ENCODE measurements around the gene KCNK4.
A peak's percentile ranks its signal among the peaks of the same experiment; 100 is the strongest.

Gene KCNK4

GRCh38 chr11:64341429-64341828, 50.3 kb downstream of the KCNK4 start:
- in situ Hi-C loops (cut with HindIII; ENCODE audit: low pct_unique_long_range_greater_than_20kb, low sequenced_read_pairs), result no loop called here
- DNase-seq (ENCODE audit: low read depth in 1 of 2, low spot score in 1 of 2), result no peak
- no peak for TF ChIP-seq JUND (IDR thresholded peaks at IDR 0.05; ENCODE audit: low read depth)

- in situ Hi-C loops (cut with HindIII; ENCODE audit: low pct_unique_long_range_greater_than_20kb, low sequenced_read_pairs), result no loop called here
- peak; percentile 99 to 100 for DNase-seq (ENCODE audit: low read depth in 1 of 2, low spot score in 1 of 2)
- no peak for TF ChIP-seq JUND (IDR thresholded peaks at IDR 0.05; ENCODE audit: low read depth)
These were observed 51.0 kb downstream of the KCNK4 start for GRCh38 chr11:64341851-64342791.

DNA sequence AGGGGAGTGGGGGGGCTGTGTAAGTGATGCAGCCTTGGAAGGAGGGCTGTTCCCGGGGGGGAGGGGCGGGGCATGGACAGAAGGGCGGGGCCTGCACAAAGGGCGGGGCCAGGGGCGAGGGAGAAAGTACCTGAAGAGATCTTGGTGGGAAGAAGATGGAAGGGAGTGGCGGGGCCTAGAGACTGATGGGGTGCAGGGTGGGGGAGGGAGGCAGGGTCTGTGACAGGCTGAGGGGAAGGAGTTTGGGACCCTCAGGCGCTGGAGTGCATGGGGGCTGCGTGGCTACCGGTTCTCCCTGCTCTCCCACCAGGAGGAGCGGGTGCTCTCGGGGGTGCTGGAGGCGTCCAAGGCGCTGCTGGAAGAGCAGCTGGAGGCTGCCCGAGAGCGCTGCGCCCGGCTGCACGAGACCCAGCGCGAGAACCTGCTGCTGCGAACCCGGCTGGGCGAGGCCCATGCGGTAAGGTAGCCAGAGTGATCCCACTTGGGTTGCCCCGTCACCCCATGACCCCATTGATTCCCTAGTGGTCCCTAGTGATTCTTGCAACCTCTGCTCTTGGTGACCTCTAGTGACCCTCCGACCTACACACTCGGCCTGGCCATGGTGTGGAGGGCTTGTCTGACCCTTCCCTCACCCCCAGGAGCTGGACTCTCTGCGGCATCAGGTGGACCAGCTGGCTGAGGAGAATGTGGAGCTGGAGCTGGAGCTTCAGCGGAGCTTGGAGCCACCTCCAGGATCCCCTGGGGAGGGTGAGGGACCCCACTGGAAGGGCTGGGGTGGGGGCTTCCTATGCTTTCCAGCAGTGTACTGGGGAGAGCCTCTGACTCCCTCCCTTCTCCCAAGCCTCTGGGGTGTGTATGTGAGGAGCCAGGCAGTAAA, 52.0 kb downstream of the KCNK4 start:
- in situ Hi-C loops (cut with HindIII; ENCODE audit: low pct_unique_long_range_greater_than_20kb, low sequenced_read_pairs), result no loop called here
- no peak for TF ChIP-seq JUND (IDR thresholded peaks at IDR 0.05; ENCODE audit: low read depth)
- DNase-seq (ENCODE audit: low read depth in 1 of 2, low spot score in 1 of 2), result peak in 1 of 2 experiments; percentile 37

DNA sequence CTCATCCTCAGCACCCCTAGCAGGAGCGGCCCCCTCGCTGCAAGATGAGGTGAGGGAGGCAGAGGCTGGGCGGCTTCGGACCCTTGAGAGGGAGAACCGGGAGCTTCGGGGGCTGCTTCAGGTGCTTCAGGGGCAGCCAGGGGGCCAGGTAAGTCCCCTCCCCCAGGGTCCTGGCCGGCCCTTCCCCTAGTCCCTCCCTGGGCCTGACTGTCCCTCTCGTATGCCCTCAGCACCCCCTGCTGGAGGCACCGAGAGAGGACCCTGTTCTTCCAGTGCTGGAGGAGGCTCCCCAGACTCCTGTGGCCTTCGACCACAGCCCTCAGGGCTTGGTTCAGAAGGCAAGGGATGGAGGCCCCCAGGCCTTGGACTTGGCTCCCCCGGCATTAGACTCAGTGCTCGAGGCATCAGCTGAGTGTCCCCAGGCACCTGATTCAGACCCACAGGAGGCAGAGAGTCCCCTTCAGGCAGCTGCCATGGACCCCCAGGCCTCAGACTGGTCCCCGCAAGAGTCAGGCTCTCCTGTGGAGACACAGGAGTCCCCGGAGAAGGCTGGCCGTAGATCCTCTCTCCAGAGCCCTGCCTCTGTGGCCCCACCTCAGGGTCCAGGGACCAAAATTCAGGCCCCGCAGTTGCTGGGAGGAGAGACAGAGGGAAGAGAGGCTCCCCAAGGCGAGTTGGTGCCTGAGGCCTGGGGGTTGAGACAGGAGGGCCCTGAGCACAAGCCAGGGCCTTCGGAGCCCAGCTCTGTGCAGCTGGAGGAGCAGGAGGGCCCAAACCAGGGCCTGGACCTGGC, 52.9 kb downstream of the KCNK4 start:
- TF ChIP-seq JUND (IDR thresholded peaks at IDR 0.05; ENCODE audit: low read depth), result no peak
- in situ Hi-C loops (cut with HindIII; ENCODE audit: low pct_unique_long_range_greater_than_20kb, low sequenced_read_pairs), result no loop called here
- DNase-seq (ENCODE audit: low read depth in 1 of 2, low spot score in 1 of 2), result peak in 1 of 2 experiments; percentile 46

GRCh38 chr11:64344787-64345186, 53.7 kb downstream of the KCNK4 start:
- no peak for DNase-seq (ENCODE audit: low read depth in 1 of 2, low spot score in 1 of 2)
- in situ Hi-C loops (cut with HindIII; ENCODE audit: low pct_unique_long_range_greater_than_20kb, low sequenced_read_pairs), result no loop called here
- no peak for TF ChIP-seq JUND (IDR thresholded peaks at IDR 0.05; ENCODE audit: low read depth)

GRCh38 chr11:64347193-64347867, 56.2 kb downstream of the KCNK4 start:
- no peak for DNase-seq (ENCODE audit: low read depth in 1 of 2, low spot score in 1 of 2)
- in situ Hi-C loops (cut with HindIII; ENCODE audit: low pct_unique_long_range_greater_than_20kb, low sequenced_read_pairs), result no loop called here
- TF ChIP-seq JUND (IDR thresholded peaks at IDR 0.05; ENCODE audit: low read depth), result no peak

DNA sequence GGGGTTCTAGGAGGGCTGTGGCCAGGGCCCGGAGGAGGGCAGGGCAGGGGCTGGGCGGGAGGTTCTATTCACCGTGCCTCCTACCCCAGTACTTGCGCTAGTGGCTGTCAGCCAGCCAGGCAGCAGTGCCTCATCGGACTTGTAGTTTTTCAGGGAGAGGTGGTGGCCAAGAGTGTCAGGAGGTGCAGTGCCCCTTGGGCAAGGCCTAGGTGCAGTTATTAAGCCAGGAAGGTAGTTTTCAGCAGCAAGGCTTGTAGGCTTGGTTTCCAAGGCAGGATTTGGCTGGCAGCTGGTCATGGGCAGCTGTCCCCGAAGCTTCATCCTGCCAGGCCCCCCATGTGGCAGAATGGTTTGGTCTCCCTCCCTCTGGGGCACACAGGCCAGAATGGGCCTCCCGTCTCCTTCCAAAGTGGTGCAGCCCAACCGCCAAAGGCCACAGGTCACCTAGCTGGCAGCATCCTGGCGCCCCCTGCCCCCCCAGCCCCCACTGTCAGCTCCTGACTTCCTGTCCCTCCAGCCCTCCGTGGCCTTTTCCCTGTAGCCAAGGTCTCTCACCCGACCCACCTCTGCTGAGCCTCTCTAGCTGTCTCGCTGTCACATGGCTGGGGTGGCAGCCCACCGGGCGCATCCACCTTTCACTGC, 57.4 kb downstream of the KCNK4 start:
- DNase-seq (ENCODE audit: low read depth in 1 of 2, low spot score in 1 of 2), result no peak
- TF ChIP-seq JUND (IDR thresholded peaks at IDR 0.05; ENCODE audit: low read depth), result no peak
- in situ Hi-C loops (cut with HindIII; ENCODE audit: low pct_unique_long_range_greater_than_20kb, low sequenced_read_pairs), result no loop called here

DNA sequence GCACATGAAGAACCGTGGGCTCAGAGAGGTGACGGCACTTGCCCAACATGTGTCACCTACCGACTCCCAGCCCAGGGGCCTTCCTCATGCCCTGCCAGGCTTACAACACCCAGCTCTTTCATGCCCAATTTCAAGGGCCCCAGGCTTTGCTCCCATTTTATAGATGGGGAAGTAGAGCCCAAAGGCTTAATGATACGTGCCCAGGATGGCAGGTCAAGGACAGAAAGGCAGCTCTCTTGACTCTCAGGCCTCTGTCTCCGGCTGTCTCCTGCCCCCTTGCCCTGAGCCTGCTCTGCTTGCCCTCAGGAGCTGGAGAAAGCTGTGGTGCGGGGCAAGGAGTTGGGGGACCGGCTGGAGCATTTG, 57.9 kb downstream of the KCNK4 start:
- no peak for TF ChIP-seq JUND (IDR thresholded peaks at IDR 0.05; ENCODE audit: low read depth)
- in situ Hi-C loops (cut with HindIII; ENCODE audit: low pct_unique_long_range_greater_than_20kb, low sequenced_read_pairs), result no loop called here
- no peak for DNase-seq (ENCODE audit: low read depth in 1 of 2, low spot score in 1 of 2)

DNA sequence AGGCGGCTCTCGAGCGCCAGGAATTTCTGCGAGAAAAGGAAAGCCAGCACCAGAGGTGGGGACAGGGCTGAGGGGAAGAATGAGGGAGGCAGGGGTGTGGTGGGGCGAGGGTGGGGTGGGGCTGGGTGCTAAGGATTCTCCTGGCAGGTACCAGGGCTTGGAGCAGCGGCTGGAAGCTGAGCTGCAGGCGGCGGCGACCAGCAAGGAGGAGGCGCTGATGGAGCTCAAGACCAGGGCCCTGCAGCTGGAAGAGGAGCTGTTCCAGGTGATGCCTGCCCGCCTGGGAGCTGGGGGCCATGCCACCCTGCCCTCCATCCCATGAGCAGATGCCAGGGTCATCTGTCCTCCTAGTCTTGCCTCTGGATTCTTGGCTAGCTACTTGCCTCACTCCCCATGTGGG, 58.3 kb downstream of the KCNK4 start:
- in situ Hi-C loops (cut with HindIII; ENCODE audit: low pct_unique_long_range_greater_than_20kb, low sequenced_read_pairs), result no loop called here
- no peak for TF ChIP-seq JUND (IDR thresholded peaks at IDR 0.05; ENCODE audit: low read depth)

More for the DNA sequence above, 58.3 kb downstream of the KCNK4 start:
- DNase-seq (ENCODE audit: low read depth in 1 of 2, low spot score in 1 of 2), result no peak

All from T47D (cell line).